Suppressor macrophage treated with lipopolysaccharide for 1 hour (primary cell): ENCODE measurements around the gene SBK1.
"Not testable (repeated sequence)": the region's sequence is repeated elsewhere in the genome, so short reads cannot be mapped to it uniquely, and the experiment has no call there.

ENCODE experiments used
- DNase-seq, 3 donors: peaks; one replicate each; pipeline ENCODE4 v3.0.0-alpha.2; 2020 to 2022

Gene SBK1

GRCh38 chr16:28310796-28311195, 18.5 kb downstream of the SBK1 start:
- DNase-seq: no peak

- no peak for DNase-seq
These were observed 19.1 kb downstream of the SBK1 start for GRCh38 chr16:28311413-28311812.

GRCh38 chr16:28311913-28312312, 19.6 kb downstream of the SBK1 start:
- DNase-seq: no peak

- DNase-seq: no peak
These were observed 20.0 kb downstream of the SBK1 start for GRCh38 chr16:28312327-28312726.

- DNase-seq: no peak
These were observed 21.3 kb downstream of the SBK1 start for GRCh38 chr16:28313587-28313986.

GRCh38 chr16:28316054-28316453, 23.7 kb downstream of the SBK1 start:
- DNase-seq: no peak

GRCh38 chr16:28317040-28317880, 24.9 kb downstream of the SBK1 start:
- DNase-seq: peak; percentile 81 to 86 (median 83)

- no peak for DNase-seq
These were observed 25.9 kb downstream of the SBK1 start for GRCh38 chr16:28318042-28318744.

- DNase-seq: no peak
These were observed 27.2 kb downstream of the SBK1 start for GRCh38 chr16:28319476-28320022.

GRCh38 chr16:28320023-28320561, 27.8 kb downstream of the SBK1 start:
- no peak for DNase-seq

- no peak for DNase-seq
These were observed 28.4 kb downstream of the SBK1 start for GRCh38 chr16:28320741-28321140.

- peak; percentile 49 to 68 (median 52) for DNase-seq
These were observed 29.5 kb downstream of the SBK1 start for GRCh38 chr16:28321700-28322411.

- no peak for DNase-seq
These were observed 32.0 kb downstream of the SBK1 start for GRCh38 chr16:28324235-28324886.

- DNase-seq: no peak
These were observed 32.6 kb downstream of the SBK1 start for GRCh38 chr16:28324887-28325279.

- DNase-seq: peak; percentile 68 to 87 (median 73)
These were observed 34.7 kb downstream of the SBK1 start for GRCh38 chr16:28326881-28327610.

GRCh38 chr16:28330232-28330631, 37.9 kb downstream of the SBK1 start:
- DNase-seq: not testable (repeated sequence)

GRCh38 chr16:28330981-28331380, 38.7 kb downstream of the SBK1 start:
- DNase-seq: not testable (repeated sequence)

GRCh38 chr16:28332632-28333031, 40.3 kb downstream of the SBK1 start:
- not testable (repeated sequence) for DNase-seq

GRCh38 chr16:28335678-28336077, 43.4 kb downstream of the SBK1 start:
- not testable (repeated sequence) for DNase-seq

GRCh38 chr16:28336940-28337710, 44.8 kb downstream of the SBK1 start:
- not testable (repeated sequence) for DNase-seq

GRCh38 chr16:28338230-28338629, 45.9 kb downstream of the SBK1 start:
- DNase-seq: not testable (repeated sequence)
